ENCODE results near the gene OTP. TPM values are rescaled to one million over a fixed set of nuclear protein-coding genes. Genes with fewer than 3 reads are reported as not detected.
A peak's percentile ranks its signal among the peaks of the same experiment; 100 is the strongest.

The OTP gene
- polyA plus RNA-seq, 3 donors = not detected

DNA sequence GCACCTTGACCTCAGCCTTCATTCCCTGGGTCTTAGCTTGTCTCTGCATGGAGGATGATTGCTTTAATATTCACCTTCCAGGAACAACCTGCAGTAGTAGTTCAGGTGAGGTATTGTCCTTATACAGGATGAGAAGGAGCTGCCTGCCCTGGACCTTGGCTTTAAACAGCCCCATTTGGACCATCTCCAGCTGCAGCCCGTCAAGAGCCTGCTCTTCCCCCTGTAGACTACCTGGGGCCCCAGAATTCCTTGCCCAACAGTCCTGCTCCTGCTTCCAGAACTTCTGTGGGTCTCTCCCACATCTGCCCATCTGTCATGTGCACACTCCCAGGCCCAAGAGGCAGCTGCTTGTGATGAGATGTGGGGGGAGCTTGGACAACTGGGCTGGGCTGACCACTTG is 12.2 kb upstream of the OTP start:
- H3K27me3 Mint-ChIP-seq (ENCODE audit: low read depth in 3 of 3) = peaks cover 70 to 78% (median 71%) of the 10 kb centered on the region in 3 donors
- Histone ChIP-seq H3K27ac (ENCODE audit: low read depth in 1 of 2, low read length in 2 of 2) (no peak overlapping the region), H3K4me3 (replicated peaks in 1 of 3; ENCODE audit: low read depth in 2 of 3, low read length in 3 of 3) (no peak overlapping the region), H3K36me3 (replicated peaks in 1 of 2; ENCODE audit: control insufficient read depth in 1 of 2, insufficient read depth in 2 of 2, low read length in 2 of 2) (no peaks in the 10 kb centered on the region), H3K9ac (ENCODE audit: insufficient read depth, low read length, poor library complexity, severe bottlenecking) (no peak overlapping the region), H3K4me1 (ENCODE audit: control insufficient read depth in 1 of 2, insufficient read depth in 2 of 2, low read length in 2 of 2) (peaks cover 0 to 1% of the 10 kb centered on the region in 2 donors), H3K4me2 (replicated peaks; ENCODE audit: extremely low read depth, low read length, poor library complexity, severe bottlenecking) (no peak overlapping the region), H4K20me1 (ENCODE audit: insufficient read depth, low read length) (no peaks in the 10 kb centered on the region), H3K79me2 (ENCODE audit: insufficient read depth, low read length) (no peaks in the 10 kb centered on the region), H3K27me3 (ENCODE audit: control insufficient read depth in 2 of 2, insufficient read depth in 2 of 2, low read length in 2 of 2) (peaks cover 78 to 86% of the 10 kb centered on the region in 2 donors), H3K9me3 (replicated peaks in 1 of 2; ENCODE audit: control insufficient read depth in 1 of 2, insufficient read depth in 1 of 2, low read length in 2 of 2) (no peaks in the 10 kb centered on the region), H2AFZ (ENCODE audit: insufficient read depth, low read depth, low read length, poor library complexity, severe bottlenecking) (no peak overlapping the region)
- WGBS (ENCODE audit: insufficient coverage) = 56% methylated on average over 1 of the region's 1 CpG
- no peak overlapping the region for H3K27ac Mint-ChIP-seq
- peaks cover 3% of the 10 kb centered on the region for H3K4me1 Mint-ChIP-seq
- H3K36me3 Mint-ChIP-seq = no peaks in the 10 kb centered on the region
- TF ChIP-seq, protein P1, sequence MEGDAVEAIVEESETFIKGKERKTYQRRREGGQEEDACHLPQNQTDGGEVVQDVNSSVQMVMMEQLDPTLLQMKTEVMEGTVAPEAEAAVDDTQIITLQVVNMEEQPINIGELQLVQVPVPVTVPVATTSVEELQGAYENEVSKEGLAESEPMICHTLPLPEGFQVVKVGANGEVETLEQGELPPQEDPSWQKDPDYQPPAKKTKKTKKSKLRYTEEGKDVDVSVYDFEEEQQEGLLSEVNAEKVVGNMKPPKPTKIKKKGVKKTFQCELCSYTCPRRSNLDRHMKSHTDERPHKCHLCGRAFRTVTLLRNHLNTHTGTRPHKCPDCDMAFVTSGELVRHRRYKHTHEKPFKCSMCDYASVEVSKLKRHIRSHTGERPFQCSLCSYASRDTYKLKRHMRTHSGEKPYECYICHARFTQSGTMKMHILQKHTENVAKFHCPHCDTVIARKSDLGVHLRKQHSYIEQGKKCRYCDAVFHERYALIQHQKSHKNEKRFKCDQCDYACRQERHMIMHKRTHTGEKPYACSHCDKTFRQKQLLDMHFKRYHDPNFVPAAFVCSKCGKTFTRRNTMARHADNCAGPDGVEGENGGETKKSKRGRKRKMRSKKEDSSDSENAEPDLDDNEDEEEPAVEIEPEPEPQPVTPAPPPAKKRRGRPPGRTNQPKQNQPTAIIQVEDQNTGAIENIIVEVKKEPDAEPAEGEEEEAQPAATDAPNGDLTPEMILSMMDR (IDR thresholded peaks at IDR 0.05) = no peak
- peaks cover 0 to 7% (median 2%) of the 10 kb centered on the region in 7 donors for H3K9me3 Mint-ChIP-seq
- intact Hi-C loops (cut with micrococcal nuclease) = no loop called here
- H3K4me3 Mint-ChIP-seq = peak overlapping the region in 1 of 2 donors; percentile 17
- DNase-seq = no peak

DNA sequence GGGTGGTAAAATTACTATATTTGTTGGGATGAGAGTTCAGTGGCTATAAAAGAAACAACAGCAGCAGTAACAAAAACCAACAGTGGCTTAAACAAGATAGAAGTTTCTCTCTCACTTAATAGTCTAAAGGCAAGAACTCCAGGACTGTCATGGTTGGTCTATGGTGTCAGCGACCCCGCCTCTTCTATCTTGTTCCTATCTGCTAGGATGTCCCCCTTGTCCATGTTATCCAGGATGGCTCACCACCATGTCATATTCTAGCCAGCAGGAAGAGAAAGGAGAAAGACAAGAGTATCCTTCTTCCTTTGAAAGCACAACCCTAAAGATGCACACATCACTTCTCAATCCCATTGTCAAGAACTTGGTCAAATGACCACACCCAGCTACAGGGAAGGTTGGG is 11.3 kb upstream of the OTP start:
- no peak overlapping the region for H3K4me3 Mint-ChIP-seq
- H3K4me2 ChIP-seq (replicated peaks; ENCODE audit: extremely low read depth, low read length, poor library complexity, severe bottlenecking) = no peak overlapping the region
- intact Hi-C loops (cut with micrococcal nuclease) = loop anchor here in 1 of 2 donors (10.0 kb wide), 1 partner anchor 355 kb away; no protein-coding TSS in a partner anchor
- no peak overlapping the region for H3K27ac ChIP-seq (ENCODE audit: low read depth in 1 of 2, low read length in 2 of 2)
- peaks cover under 1 to 1% of the 10 kb centered on the region in 2 donors for H3K36me3 Mint-ChIP-seq
- H3K9me3 ChIP-seq (replicated peaks in 1 of 2; ENCODE audit: control insufficient read depth in 1 of 2, insufficient read depth in 1 of 2, low read length in 2 of 2) = peaks cover 0 to 2% of the 10 kb centered on the region in 2 donors
- peaks cover 69 to 81% (median 75%) of the 10 kb centered on the region in 3 donors for H3K27me3 Mint-ChIP-seq (ENCODE audit: low read depth in 3 of 3)
- no CpG with 5 or more reads among the region's 2 CpGs for WGBS (ENCODE audit: insufficient coverage)
- H3K9ac ChIP-seq (ENCODE audit: insufficient read depth, low read length, poor library complexity, severe bottlenecking) = no peak overlapping the region
- H3K27ac Mint-ChIP-seq = no peak overlapping the region
- H4K20me1 ChIP-seq (ENCODE audit: insufficient read depth, low read length) = no peaks in the 10 kb centered on the region
- no peak overlapping the region for H3K4me3 ChIP-seq (replicated peaks in 1 of 3; ENCODE audit: low read depth in 2 of 3, low read length in 3 of 3)
- peaks cover 80 to 88% of the 10 kb centered on the region in 2 donors for H3K27me3 ChIP-seq (ENCODE audit: control insufficient read depth in 2 of 2, insufficient read depth in 2 of 2, low read length in 2 of 2)
- H3K4me1 ChIP-seq (ENCODE audit: control insufficient read depth in 1 of 2, insufficient read depth in 2 of 2, low read length in 2 of 2) = peaks cover 5 to 10% of the 10 kb centered on the region in 2 donors
- DNase-seq = no peak
- H3K79me2 ChIP-seq (ENCODE audit: insufficient read depth, low read length) = no peaks in the 10 kb centered on the region
- peaks cover 0 to 9% (median 3%) of the 10 kb centered on the region in 7 donors for H3K9me3 Mint-ChIP-seq
- H3K4me1 Mint-ChIP-seq = peaks cover 8% of the 10 kb centered on the region
- H3K36me3 ChIP-seq (replicated peaks in 1 of 2; ENCODE audit: control insufficient read depth in 1 of 2, insufficient read depth in 2 of 2, low read length in 2 of 2) = no peaks in the 10 kb centered on the region
- no peak overlapping the region for H2AFZ ChIP-seq (ENCODE audit: insufficient read depth, low read depth, low read length, poor library complexity, severe bottlenecking)
- TF ChIP-seq, protein P1 (IDR thresholded peaks at IDR 0.05) = no peak
